Measurements from ENCODE around the gene GRHPR. TPM values are rescaled to one million over a fixed set of nuclear protein-coding genes. Genes with fewer than 3 reads are reported as not detected.

The GRHPR gene
- total RNA-seq, 2 experiments from 2014 or later = 106 to 135 TPM

DNA sequence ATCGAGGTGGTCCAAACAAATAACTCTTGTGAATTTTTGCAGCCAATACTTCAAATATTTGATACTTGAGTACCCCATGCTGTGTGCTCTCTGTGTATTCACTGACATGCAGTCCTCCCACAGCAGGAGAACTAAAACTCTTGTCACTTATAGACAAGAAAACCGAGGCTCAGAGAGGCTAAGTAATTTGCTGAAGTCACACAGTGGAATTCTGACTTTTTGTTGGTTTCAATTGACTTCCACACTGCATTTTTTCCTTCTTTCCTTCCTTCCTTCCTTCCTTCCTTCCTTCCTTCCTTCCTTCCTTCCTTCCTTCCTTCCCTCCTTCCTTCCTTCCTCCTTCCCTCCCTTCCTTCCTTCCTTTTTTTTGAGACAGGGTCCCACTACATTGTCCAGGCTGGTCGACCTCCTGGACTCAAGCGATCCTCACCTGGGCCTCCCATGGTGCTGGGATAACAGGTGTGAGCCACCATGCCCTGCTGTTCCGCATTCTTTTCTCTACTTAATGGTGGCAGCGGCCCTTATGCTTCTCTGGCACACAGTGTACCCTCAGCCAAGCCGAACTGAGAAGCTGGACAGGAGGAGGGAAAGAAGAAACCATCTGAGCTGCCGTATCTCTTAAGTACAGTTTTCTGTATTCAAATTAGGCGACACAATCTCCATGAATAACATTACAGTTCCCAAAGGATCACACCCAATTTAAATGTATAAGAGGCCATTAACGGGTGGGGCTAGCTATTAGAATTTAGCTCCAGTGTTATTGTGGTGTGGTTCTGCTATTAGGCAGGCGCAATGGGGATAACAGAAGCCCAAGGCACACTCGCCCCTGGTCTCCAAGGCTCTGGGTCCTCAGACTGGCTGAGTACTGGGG lies 38.4 kb upstream of the GRHPR start:
- Histone ChIP-seq H3K4me1 (ENCODE audit: insufficient read depth, low read length, poor library complexity, severe bottlenecking) (peaks cover 90% of the 10 kb centered on the region), H2AFZ (ENCODE audit: low read length) (peak overlapping the region; percentile 30; the same call in 1 of the 2 replicates), H3K36me3 (ENCODE audit: insufficient read depth, low read length) (peaks cover 7% of the 10 kb centered on the region), H4K20me1 (ENCODE audit: insufficient read depth, low read length) (no peaks in the 10 kb centered on the region), H3K27ac (ENCODE audit: low read depth, low read length, poor library complexity, severe bottlenecking) (peak overlapping the region; percentile 90), H3K9me3 (ENCODE audit: low read length) (peaks cover 5% of the 10 kb centered on the region; the same call in 1 of the 2 replicates), H3K4me3 (ENCODE audit: low read depth, low read length, poor library complexity, severe bottlenecking) (no peak overlapping the region), H3K9me2 (ENCODE audit: insufficient read depth, low read length) (no peaks in the 10 kb centered on the region), H3K79me2 (ENCODE audit: insufficient read depth, low read depth, low read length) (no peaks in the 10 kb centered on the region), H3K4me2 (ENCODE audit: low read length) (peak overlapping the region; percentile 54)
- intact Hi-C loops (cut with micrococcal nuclease; ENCODE audit: unreplicated experiment) = no loop called here
- TF ChIP-seq EZH2phosphoT487 (IDR thresholded peaks at IDR 0.05; ENCODE audit: borderline replicate concordance, low read depth, low read length) = no peak
- TF ChIP-seq, protein P1, sequence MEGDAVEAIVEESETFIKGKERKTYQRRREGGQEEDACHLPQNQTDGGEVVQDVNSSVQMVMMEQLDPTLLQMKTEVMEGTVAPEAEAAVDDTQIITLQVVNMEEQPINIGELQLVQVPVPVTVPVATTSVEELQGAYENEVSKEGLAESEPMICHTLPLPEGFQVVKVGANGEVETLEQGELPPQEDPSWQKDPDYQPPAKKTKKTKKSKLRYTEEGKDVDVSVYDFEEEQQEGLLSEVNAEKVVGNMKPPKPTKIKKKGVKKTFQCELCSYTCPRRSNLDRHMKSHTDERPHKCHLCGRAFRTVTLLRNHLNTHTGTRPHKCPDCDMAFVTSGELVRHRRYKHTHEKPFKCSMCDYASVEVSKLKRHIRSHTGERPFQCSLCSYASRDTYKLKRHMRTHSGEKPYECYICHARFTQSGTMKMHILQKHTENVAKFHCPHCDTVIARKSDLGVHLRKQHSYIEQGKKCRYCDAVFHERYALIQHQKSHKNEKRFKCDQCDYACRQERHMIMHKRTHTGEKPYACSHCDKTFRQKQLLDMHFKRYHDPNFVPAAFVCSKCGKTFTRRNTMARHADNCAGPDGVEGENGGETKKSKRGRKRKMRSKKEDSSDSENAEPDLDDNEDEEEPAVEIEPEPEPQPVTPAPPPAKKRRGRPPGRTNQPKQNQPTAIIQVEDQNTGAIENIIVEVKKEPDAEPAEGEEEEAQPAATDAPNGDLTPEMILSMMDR (conservative IDR thresholded peaks at IDR 0.05; ENCODE audit: low read length) = no peak
- ChIA-PET POLR2A (interaction anchor here (0.6 to 12.9 kb wide), 8 partner anchors 12 to 87 kb away, joined by 3 to 170 read pairs (median 7); no protein-coding TSS in a partner anchor), CTCF (ENCODE audit: unreplicated experiment) (no interaction called here)
- no TSS peak for BruUV-seq (replicated peaks)
- DNase-seq (ENCODE audit: low spot score) = peak; percentile 18

DNA sequence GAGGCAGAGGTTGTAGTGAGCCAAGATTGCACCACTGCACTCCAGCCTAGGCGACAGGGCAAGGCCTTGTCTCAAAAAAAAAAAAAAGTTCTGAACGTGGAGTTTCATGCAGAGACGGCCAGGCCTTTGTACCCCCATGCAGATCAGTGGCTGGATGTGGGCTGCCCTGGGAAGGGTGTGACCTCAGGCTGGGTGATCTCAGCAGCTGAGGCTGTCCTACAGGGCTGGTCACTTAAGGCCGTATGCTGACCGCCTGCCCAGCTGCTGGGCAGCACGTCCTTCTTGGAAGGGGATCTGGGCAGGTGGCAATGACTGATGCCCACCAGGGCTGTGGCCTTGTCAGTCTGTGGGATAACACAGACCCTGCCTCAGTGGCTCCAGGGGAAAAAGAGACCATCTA lies 37.2 kb upstream of the GRHPR start:
- CTCF ChIA-PET (ENCODE audit: unreplicated experiment) = no interaction called here
- intact Hi-C loops (cut with micrococcal nuclease; ENCODE audit: unreplicated experiment) = no loop called here
- H3K4me1 ChIP-seq (ENCODE audit: insufficient read depth, low read length, poor library complexity, severe bottlenecking) = peaks cover 92% of the 10 kb centered on the region

More for the DNA sequence above, 37.2 kb upstream of the GRHPR start:
- Histone ChIP-seq H3K4me3 (ENCODE audit: low read depth, low read length, poor library complexity, severe bottlenecking) (no peak overlapping the region), H3K4me2 (ENCODE audit: low read length) (peak overlapping the region; percentile 24; the same call in 1 of the 2 replicates), H2AFZ (ENCODE audit: low read length) (peak overlapping the region; percentile 28; the same call in 1 of the 2 replicates), H4K20me1 (ENCODE audit: insufficient read depth, low read length) (no peaks in the 10 kb centered on the region), H3K9me3 (ENCODE audit: low read length) (peaks cover 5% of the 10 kb centered on the region; the same call in 1 of the 2 replicates), H3K36me3 (ENCODE audit: insufficient read depth, low read length) (peaks cover 7% of the 10 kb centered on the region), H3K27ac (ENCODE audit: low read depth, low read length, poor library complexity, severe bottlenecking) (peak overlapping the region; percentile 49), H3K79me2 (ENCODE audit: insufficient read depth, low read depth, low read length) (no peaks in the 10 kb centered on the region), H3K9me2 (ENCODE audit: insufficient read depth, low read length) (no peaks in the 10 kb centered on the region)
- TF ChIP-seq, protein P1 (conservative IDR thresholded peaks at IDR 0.05; ENCODE audit: low read length) = no peak
- TF ChIP-seq EZH2phosphoT487 (IDR thresholded peaks at IDR 0.05; ENCODE audit: borderline replicate concordance, low read depth, low read length) = no peak
- POLR2A ChIA-PET = interaction anchor here (0.6 to 12.9 kb wide), 9 partner anchors 13 to 83 kb away, joined by 3 to 170 read pairs (median 4); no protein-coding TSS in a partner anchor
- BruUV-seq (replicated peaks) = no TSS peak
- no peak for DNase-seq (ENCODE audit: low spot score)
